Measurements from ENCODE around the gene PPP1R14C.

PPP1R14C gene

GRCh38 chr6:150220634-150221551, 78.0 kb downstream of the PPP1R14C start:
- TF ChIP-seq CTCF (IDR thresholded peaks at IDR 0.05; ENCODE audit: low read depth, low read length) (no peak), EZH2phosphoT487 (IDR thresholded peaks at IDR 0.05; ENCODE audit: low read depth) (no peak)
- no peak overlapping the region for H3K4me2 ChIP-seq (ENCODE audit: low read length)
- no peaks in the 10 kb centered on the region for H3K9me3 ChIP-seq (ENCODE audit: insufficient read depth, low read length)
- no peaks in the 10 kb centered on the region for H3K4me1 ChIP-seq (ENCODE audit: low read length)
- no peaks in the 10 kb centered on the region for H3K79me2 ChIP-seq (ENCODE audit: low read length)
- H3K36me3 ChIP-seq (replicated peaks; ENCODE audit: low read depth, low read length) = no peaks in the 10 kb centered on the region
- H4K20me1 ChIP-seq (ENCODE audit: insufficient read depth, low read length) = no peaks in the 10 kb centered on the region
- no peaks in the 10 kb centered on the region for H3K27me3 ChIP-seq (ENCODE audit: low read depth, low read length)
- H3K9ac ChIP-seq (ENCODE audit: low read length) = no peak overlapping the region
- H2AFZ ChIP-seq (ENCODE audit: low read depth, low read length) = no peak overlapping the region
- no peak overlapping the region for H3K4me3 ChIP-seq (ENCODE audit: low read length)
- no peak overlapping the region for H3K27ac ChIP-seq (ENCODE audit: low read length)

- H3K36me3 ChIP-seq (replicated peaks; ENCODE audit: low read depth, low read length) = no peaks in the 10 kb centered on the region
- no peak overlapping the region for H2AFZ ChIP-seq (ENCODE audit: low read depth, low read length)
- H3K27ac ChIP-seq (ENCODE audit: low read length) = no peak overlapping the region
- TF ChIP-seq CTCF (IDR thresholded peaks at IDR 0.05; ENCODE audit: low read depth, low read length) (no peak), EZH2phosphoT487 (IDR thresholded peaks at IDR 0.05; ENCODE audit: low read depth) (no peak)
- H3K4me1 ChIP-seq (ENCODE audit: low read length) = no peaks in the 10 kb centered on the region
- no peaks in the 10 kb centered on the region for H4K20me1 ChIP-seq (ENCODE audit: insufficient read depth, low read length)
- H3K79me2 ChIP-seq (ENCODE audit: low read length) = no peaks in the 10 kb centered on the region
- no peak overlapping the region for H3K4me3 ChIP-seq (ENCODE audit: low read length)
- no peaks in the 10 kb centered on the region for H3K9me3 ChIP-seq (ENCODE audit: insufficient read depth, low read length)
- no peak overlapping the region for H3K4me2 ChIP-seq (ENCODE audit: low read length)
- H3K27me3 ChIP-seq (ENCODE audit: low read depth, low read length) = no peaks in the 10 kb centered on the region
- H3K9ac ChIP-seq (ENCODE audit: low read length) = no peak overlapping the region
Measured at GRCh38 chr6:150224820-150225219, 82.0 kb downstream of the PPP1R14C start.

GRCh38 chr6:150227281-150227680, 84.4 kb downstream of the PPP1R14C start:
- H3K4me3 ChIP-seq (ENCODE audit: low read length) = no peak overlapping the region
- no peaks in the 10 kb centered on the region for H3K36me3 ChIP-seq (replicated peaks; ENCODE audit: low read depth, low read length)
- no peaks in the 10 kb centered on the region for H3K4me1 ChIP-seq (ENCODE audit: low read length)
- H4K20me1 ChIP-seq (ENCODE audit: insufficient read depth, low read length) = no peaks in the 10 kb centered on the region
- no peak overlapping the region for H3K4me2 ChIP-seq (ENCODE audit: low read length)
- no peak overlapping the region for H3K27ac ChIP-seq (ENCODE audit: low read length)
- H3K9me3 ChIP-seq (ENCODE audit: insufficient read depth, low read length) = no peaks in the 10 kb centered on the region
- TF ChIP-seq CTCF (IDR thresholded peaks at IDR 0.05; ENCODE audit: low read depth, low read length) (no peak), EZH2phosphoT487 (IDR thresholded peaks at IDR 0.05; ENCODE audit: low read depth) (no peak)
- no peak overlapping the region for H3K9ac ChIP-seq (ENCODE audit: low read length)
- no peaks in the 10 kb centered on the region for H3K79me2 ChIP-seq (ENCODE audit: low read length)
- H2AFZ ChIP-seq (ENCODE audit: low read depth, low read length) = no peak overlapping the region
- H3K27me3 ChIP-seq (ENCODE audit: low read depth, low read length) = no peaks in the 10 kb centered on the region

- H3K9ac ChIP-seq (ENCODE audit: low read length) = no peak overlapping the region
- no peaks in the 10 kb centered on the region for H3K9me3 ChIP-seq (ENCODE audit: insufficient read depth, low read length)
- TF ChIP-seq CTCF (IDR thresholded peaks at IDR 0.05; ENCODE audit: low read depth, low read length) = no peak
- no peak for TF ChIP-seq EZH2phosphoT487 (IDR thresholded peaks at IDR 0.05; ENCODE audit: low read depth)
- no peaks in the 10 kb centered on the region for H3K79me2 ChIP-seq (ENCODE audit: low read length)
- no peak overlapping the region for H2AFZ ChIP-seq (ENCODE audit: low read depth, low read length)
- no peaks in the 10 kb centered on the region for H3K27me3 ChIP-seq (ENCODE audit: low read depth, low read length)
- no peak overlapping the region for H3K4me3 ChIP-seq (ENCODE audit: low read length)
- H3K36me3 ChIP-seq (replicated peaks; ENCODE audit: low read depth, low read length) = no peaks in the 10 kb centered on the region
- no peaks in the 10 kb centered on the region for H3K4me1 ChIP-seq (ENCODE audit: low read length)
- no peak overlapping the region for H3K4me2 ChIP-seq (ENCODE audit: low read length)
- H3K27ac ChIP-seq (ENCODE audit: low read length) = no peak overlapping the region
- no peaks in the 10 kb centered on the region for H4K20me1 ChIP-seq (ENCODE audit: insufficient read depth, low read length)
Measured at GRCh38 chr6:150228072-150228733, 85.4 kb downstream of the PPP1R14C start.

Measured in OCI-LY3 (cell line).